Measurements from ENCODE around the gene OTOGL. TPM values are rescaled to one million over a fixed set of nuclear protein-coding genes. Genes with fewer than 3 reads are reported as not detected.

The OTOGL gene
- total RNA-seq, 2 donors from 2014 or later: 0.59 to 0.74 TPM

DNA sequence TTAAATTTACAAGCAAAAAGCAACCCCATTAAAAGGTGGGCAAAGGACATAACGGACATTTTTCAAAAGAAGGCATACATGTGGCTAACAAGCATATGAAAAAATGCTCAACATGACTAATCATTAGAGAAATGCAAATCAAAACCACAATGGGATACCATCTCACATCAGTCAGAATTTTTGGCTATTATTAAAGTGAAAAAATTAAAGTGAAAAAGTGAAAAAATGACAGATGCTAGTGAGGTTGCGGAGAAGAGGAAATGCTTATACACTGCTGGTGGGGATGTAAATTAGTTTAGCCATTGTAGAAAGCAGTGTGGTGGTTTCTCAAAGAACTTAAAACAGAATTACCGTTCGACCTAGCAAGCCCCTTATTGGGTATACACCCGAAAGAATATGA is 7.9 kb downstream of the OTOGL start:
- H3K9me3 ChIP-seq: no peaks in the 10 kb centered on the region
- no peak overlapping the region for H3K27ac ChIP-seq
- H3K27me3 ChIP-seq (replicated peaks; ENCODE audit: insufficient read depth): no peaks in the 10 kb centered on the region
- intact Hi-C loops (cut with DNase I): no loop called here
- DNase-seq (ENCODE audit: low spot score): no peak
- no peaks in the 10 kb centered on the region for H3K36me3 ChIP-seq
- no peak overlapping the region for H3K4me3 ChIP-seq
- no peaks in the 10 kb centered on the region for H3K4me1 ChIP-seq (replicated peaks)
- 83% methylated on average over 5 of the region's 5 CpGs for WGBS
- TF ChIP-seq, protein P1, sequence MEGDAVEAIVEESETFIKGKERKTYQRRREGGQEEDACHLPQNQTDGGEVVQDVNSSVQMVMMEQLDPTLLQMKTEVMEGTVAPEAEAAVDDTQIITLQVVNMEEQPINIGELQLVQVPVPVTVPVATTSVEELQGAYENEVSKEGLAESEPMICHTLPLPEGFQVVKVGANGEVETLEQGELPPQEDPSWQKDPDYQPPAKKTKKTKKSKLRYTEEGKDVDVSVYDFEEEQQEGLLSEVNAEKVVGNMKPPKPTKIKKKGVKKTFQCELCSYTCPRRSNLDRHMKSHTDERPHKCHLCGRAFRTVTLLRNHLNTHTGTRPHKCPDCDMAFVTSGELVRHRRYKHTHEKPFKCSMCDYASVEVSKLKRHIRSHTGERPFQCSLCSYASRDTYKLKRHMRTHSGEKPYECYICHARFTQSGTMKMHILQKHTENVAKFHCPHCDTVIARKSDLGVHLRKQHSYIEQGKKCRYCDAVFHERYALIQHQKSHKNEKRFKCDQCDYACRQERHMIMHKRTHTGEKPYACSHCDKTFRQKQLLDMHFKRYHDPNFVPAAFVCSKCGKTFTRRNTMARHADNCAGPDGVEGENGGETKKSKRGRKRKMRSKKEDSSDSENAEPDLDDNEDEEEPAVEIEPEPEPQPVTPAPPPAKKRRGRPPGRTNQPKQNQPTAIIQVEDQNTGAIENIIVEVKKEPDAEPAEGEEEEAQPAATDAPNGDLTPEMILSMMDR (IDR thresholded peaks at IDR 0.05): no peak

DNA sequence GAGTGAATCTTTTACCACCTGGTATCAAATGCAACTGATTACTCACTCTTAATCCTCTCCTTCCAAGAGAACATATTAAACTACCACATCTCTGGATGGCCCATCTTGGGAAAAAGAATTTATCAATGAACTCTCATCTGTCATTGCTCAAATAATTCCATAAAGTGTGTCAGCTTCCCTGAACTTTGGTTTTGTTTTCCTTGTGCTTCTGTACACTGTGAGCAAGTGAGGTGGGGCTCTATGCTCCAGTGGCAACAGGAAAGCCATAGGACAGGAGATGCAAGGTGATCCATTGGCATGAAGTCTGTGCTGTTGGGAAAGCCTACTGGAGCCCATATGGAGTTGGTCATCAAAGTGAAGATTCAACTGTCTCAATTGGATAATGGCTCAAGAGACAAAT is 17.4 kb downstream of the OTOGL start:
- no peaks in the 10 kb centered on the region for H3K36me3 ChIP-seq
- H3K4me1 ChIP-seq (replicated peaks): no peaks in the 10 kb centered on the region
- no peak for TF ChIP-seq POLR2A (IDR thresholded peaks at IDR 0.05)
- TF ChIP-seq, protein P1 (IDR thresholded peaks at IDR 0.05): no peak
- no peak for TF ChIP-seq POLR2AphosphoS5 (IDR thresholded peaks at IDR 0.05)
- H3K4me3 ChIP-seq: no peak overlapping the region
- H3K27ac ChIP-seq: no peak overlapping the region
- intact Hi-C loops (cut with DNase I): no loop called here
- H3K9me3 ChIP-seq: peaks cover 4% of the 10 kb centered on the region
- H3K27me3 ChIP-seq (replicated peaks; ENCODE audit: insufficient read depth): no peaks in the 10 kb centered on the region
- DNase-seq (ENCODE audit: low spot score): no peak

DNA sequence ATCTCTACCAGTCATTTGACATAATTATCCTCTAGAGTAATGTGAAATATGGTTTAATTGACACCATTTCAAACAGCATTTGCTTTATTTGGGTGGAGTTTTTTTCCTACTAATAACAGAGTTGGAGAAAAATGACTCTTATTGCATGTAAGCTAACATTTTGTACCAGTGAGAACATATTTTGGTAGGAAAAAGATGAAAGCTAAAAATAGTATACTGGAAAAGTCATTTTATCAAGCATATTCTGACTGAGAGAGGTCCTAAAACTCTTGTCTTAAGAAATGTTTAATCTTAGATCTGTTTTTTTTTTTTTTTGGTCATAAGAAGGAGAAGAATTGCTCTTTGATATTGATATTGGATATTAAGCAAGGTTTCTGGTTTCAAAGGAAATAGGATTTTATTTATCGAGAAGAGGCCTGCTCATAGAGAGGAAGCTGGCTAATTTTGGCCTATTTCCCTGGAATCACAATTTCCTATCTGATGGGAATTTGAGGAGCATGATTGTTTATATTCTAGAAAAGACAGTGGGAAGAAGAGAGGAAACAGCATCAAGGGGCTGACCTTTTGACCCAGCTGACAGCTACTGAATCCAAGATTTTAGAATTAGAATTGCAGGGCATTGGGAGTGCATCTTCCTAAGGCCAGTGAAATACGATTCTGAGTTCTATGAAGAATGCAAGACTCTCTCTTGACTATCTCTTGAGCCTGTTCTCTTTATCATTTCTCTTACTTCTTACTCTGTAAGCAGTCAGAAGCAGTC is 19.4 kb downstream of the OTOGL start:
- TF ChIP-seq POLR2AphosphoS5 (IDR thresholded peaks at IDR 0.05) (no peak), POLR2A (IDR thresholded peaks at IDR 0.05) (no peak)
- TF ChIP-seq, protein P1 (IDR thresholded peaks at IDR 0.05): no peak
- H3K4me3 ChIP-seq: no peak overlapping the region
- H3K9me3 ChIP-seq: peaks cover 4% of the 10 kb centered on the region
- intact Hi-C loops (cut with DNase I): no loop called here
- H3K4me1 ChIP-seq (replicated peaks): no peaks in the 10 kb centered on the region
- no peaks in the 10 kb centered on the region for H3K36me3 ChIP-seq
- DNase-seq (ENCODE audit: low spot score): no peak
- 47% methylated on average over 2 of the region's 2 CpGs for WGBS
- no peak overlapping the region for H3K27ac ChIP-seq
- no peaks in the 10 kb centered on the region for H3K27me3 ChIP-seq (replicated peaks; ENCODE audit: insufficient read depth)

DNA sequence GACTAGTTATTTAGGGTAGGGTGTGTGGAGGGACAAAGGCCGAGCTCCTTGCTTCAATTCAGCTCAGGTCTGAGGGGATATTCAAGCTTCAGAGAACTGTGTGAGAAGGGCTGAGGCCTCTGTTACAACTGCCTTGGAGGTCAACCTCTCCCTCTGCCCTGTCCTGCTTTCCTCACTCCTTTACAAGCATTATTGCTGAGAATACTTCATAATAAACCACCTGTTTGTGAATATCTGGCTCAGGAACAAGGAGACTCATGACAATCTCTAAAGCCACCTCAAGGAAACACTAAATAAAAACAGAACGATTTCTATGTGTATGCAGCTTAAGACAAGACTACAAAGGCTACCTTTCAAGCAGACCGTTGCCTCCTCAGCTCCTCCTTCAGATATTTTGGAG is 21.7 kb downstream of the OTOGL start:
- H3K9me3 ChIP-seq: peaks cover 4% of the 10 kb centered on the region
- no peak for DNase-seq (ENCODE audit: low spot score)
- H3K4me3 ChIP-seq: no peak overlapping the region
- 67% methylated on average over 3 of the region's 3 CpGs for WGBS
- TF ChIP-seq, protein P1 (IDR thresholded peaks at IDR 0.05): no peak
- no peak for TF ChIP-seq POLR2A (IDR thresholded peaks at IDR 0.05)
- no peak for TF ChIP-seq POLR2AphosphoS5 (IDR thresholded peaks at IDR 0.05)
- no peaks in the 10 kb centered on the region for H3K4me1 ChIP-seq (replicated peaks)
- no peaks in the 10 kb centered on the region for H3K36me3 ChIP-seq
- intact Hi-C loops (cut with DNase I): no loop called here
- no peaks in the 10 kb centered on the region for H3K27me3 ChIP-seq (replicated peaks; ENCODE audit: insufficient read depth)
- H3K27ac ChIP-seq: no peak overlapping the region

DNA sequence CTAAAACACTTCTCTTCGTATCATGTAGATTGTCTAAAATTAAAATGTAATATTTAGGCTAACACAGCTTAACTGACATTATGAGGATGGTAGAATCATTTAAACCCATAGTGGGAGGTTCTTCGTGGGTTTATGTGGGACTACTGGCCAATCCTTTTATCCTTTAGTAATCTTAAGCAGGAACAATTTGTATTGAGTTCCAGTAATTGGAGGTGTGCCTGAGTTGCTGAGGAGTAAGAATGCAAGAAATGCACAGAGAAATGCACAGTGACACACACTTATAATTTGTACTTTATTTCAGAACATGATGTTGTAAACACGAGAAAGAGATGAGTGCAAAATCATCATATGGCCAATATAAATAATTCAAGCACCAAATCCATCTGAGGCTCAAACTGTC is 22.3 kb downstream of the OTOGL start:
- DNase-seq (ENCODE audit: low spot score): no peak
- peaks cover 4% of the 10 kb centered on the region for H3K9me3 ChIP-seq
- TF ChIP-seq POLR2A (IDR thresholded peaks at IDR 0.05): no peak
- TF ChIP-seq POLR2AphosphoS5 (IDR thresholded peaks at IDR 0.05): no peak
- TF ChIP-seq, protein P1 (IDR thresholded peaks at IDR 0.05): no peak
- H3K27me3 ChIP-seq (replicated peaks; ENCODE audit: insufficient read depth): no peaks in the 10 kb centered on the region
- no peak overlapping the region for H3K27ac ChIP-seq
- intact Hi-C loops (cut with DNase I): no loop called here
- WGBS: 51% methylated on average over 3 of the region's 3 CpGs
- H3K4me1 ChIP-seq (replicated peaks): no peaks in the 10 kb centered on the region
- no peak overlapping the region for H3K4me3 ChIP-seq
- no peaks in the 10 kb centered on the region for H3K36me3 ChIP-seq
